ENCODE data around the gene USP15. TPM values are rescaled to one million over a fixed set of nuclear protein-coding genes. Genes with fewer than 3 reads are reported as not detected.
A peak's percentile ranks its signal among the peaks of the same experiment; 100 is the strongest.
"Not testable (repeated sequence)": the region's sequence is repeated elsewhere in the genome, so short reads cannot be mapped to it uniquely, and the experiment has no call there.

The USP15 gene
- total and polyA plus RNA-seq, 7 experiments from 2014 or later = 72.5 to 224 (median 175) TPM

DNA sequence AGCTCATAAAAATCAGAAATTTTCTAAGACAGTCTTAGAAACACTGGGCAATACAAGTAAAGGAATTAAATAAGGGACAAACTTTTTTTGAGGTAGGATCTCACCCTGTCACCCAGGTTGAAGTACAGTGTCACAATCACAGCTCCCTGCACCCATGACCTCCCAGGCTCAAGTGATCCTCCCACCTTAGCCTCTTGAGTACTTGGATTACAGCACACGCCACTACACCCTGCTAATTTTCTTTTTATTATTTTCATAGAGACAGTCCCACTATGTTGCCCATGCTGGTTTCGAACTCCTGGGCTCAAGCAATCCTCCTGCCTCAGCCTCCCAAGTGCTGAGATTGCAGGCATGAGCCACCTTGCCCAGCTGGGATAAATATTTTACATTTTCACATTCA, 90.3 kb downstream of the USP15 start:
- Mint-ChIP-seq H3K27ac (peak overlapping the region in 4 of 9 donors; percentile 11 to 50 (median 21)), H3K9me3 (peaks cover 0 to 7% (median under 1%) of the 10 kb centered on the region in 11 donors), H3K36me3 (peaks cover 7 to 34% (median 21%) of the 10 kb centered on the region in 5 donors), H3K27me3 (no peaks in the 10 kb centered on the region), H3K4me3 (no peak overlapping the region), H3K4me1 (peaks cover 14 to 54% (median 35%) of the 10 kb centered on the region in 7 donors)
- H3K4me1 ChIP-seq (ENCODE audit: control insufficient read depth in 2 of 2, insufficient read depth in 2 of 2, low read length in 2 of 2) = peaks cover 0 to 4% of the 10 kb centered on the region in 2 donors
- intact Hi-C loops (cut with micrococcal nuclease) = loop anchor here in 1 of 2 donors (2.0 kb wide), 1 partner anchor 14 kb away; no protein-coding TSS in a partner anchor
- no peaks in the 10 kb centered on the region for H3K9me3 ChIP-seq (ENCODE audit: control insufficient read depth in 2 of 3, low read length in 3 of 3)
- no peak overlapping the region for H3K27ac ChIP-seq (ENCODE audit: low read depth, low read length)
- ChIA-PET POLR2A (no interaction called here), CTCF (no interaction called here)
- no peaks in the 10 kb centered on the region for H3K27me3 ChIP-seq (ENCODE audit: control insufficient read depth in 2 of 2, insufficient read depth in 2 of 2, low read length in 2 of 2)
- H3K36me3 ChIP-seq (ENCODE audit: control insufficient read depth in 2 of 3, insufficient read depth in 3 of 3, low read length in 3 of 3) = peaks cover 0 to 6% (median 0%) of the 10 kb centered on the region in 3 experiments
- no peak overlapping the region for H3K4me3 ChIP-seq (ENCODE audit: low read length)
- ATAC-seq = no peak
- DNase-seq = no peak

DNA sequence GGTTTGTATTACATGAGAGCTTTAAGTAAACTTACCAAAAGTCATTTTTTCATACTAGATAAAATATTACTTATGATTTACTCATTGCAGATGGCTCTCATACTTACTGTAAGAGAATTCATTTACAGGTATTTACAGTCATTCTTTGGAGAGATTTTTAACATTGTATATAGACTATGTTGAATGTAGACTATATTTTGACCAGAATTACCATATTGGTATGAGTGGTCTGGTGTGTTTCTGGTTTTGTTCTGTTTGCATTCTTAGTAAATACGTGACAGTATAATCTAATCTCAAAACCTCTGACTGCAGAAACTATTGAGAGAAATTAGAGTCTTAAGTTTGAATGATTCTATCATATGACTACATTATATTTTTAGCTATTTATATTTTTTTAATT, 91.1 kb downstream of the USP15 start:
- intact Hi-C loops (cut with micrococcal nuclease) = loop anchor here in 1 of 2 donors (2.0 kb wide), 1 partner anchor 15 kb away; no protein-coding TSS in a partner anchor
- Mint-ChIP-seq H3K4me3 (no peak overlapping the region), H3K36me3 (peaks cover 4 to 34% (median 23%) of the 10 kb centered on the region in 5 donors), H3K27me3 (no peaks in the 10 kb centered on the region), H3K9me3 (peaks cover 0 to 4% (median 0%) of the 10 kb centered on the region in 11 donors), H3K4me1 (peaks cover 10 to 55% (median 33%) of the 10 kb centered on the region in 7 donors), H3K27ac (no peak overlapping the region)
- Histone ChIP-seq H3K36me3 (ENCODE audit: control insufficient read depth in 2 of 3, insufficient read depth in 3 of 3, low read length in 3 of 3) (peaks cover 0 to 3% (median 0%) of the 10 kb centered on the region in 3 experiments), H3K27ac (ENCODE audit: low read depth, low read length) (no peak overlapping the region), H3K4me1 (ENCODE audit: control insufficient read depth in 2 of 2, insufficient read depth in 2 of 2, low read length in 2 of 2) (peaks cover 0 to 4% of the 10 kb centered on the region in 2 donors), H3K27me3 (ENCODE audit: control insufficient read depth in 2 of 2, insufficient read depth in 2 of 2, low read length in 2 of 2) (no peaks in the 10 kb centered on the region), H3K4me3 (ENCODE audit: low read length) (no peak overlapping the region), H3K9me3 (ENCODE audit: control insufficient read depth in 2 of 3, low read length in 3 of 3) (no peaks in the 10 kb centered on the region)
- ATAC-seq (no peak), DNase-seq (no peak)
- CTCF ChIA-PET = no interaction called here
- POLR2A ChIA-PET = interaction anchor here (0.9 kb wide), 1 partner anchor 92 kb away, joined by 3 read pairs; no protein-coding TSS in a partner anchor

DNA sequence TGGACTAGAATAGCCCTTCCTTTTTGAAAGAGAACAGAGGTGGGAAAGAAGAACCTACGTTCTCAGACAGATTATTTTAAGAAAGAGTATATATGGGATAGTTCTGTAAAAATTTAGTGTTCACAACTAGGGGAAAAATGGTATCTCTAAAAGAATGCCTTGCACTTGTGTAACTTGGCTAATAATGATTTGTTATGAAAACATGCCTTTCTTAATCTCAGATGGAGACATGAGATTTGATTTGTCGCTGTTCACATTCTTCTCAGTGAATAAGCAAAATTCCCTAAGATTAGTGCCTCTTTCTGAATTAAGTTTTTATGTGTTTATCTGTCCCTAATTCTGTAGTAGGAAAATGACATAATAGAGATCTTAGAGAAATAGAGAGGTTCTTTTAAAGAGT, 100.8 kb downstream of the USP15 start:
- Mint-ChIP-seq H3K27me3 (no peaks in the 10 kb centered on the region), H3K36me3 (peaks cover 12 to 47% (median 41%) of the 10 kb centered on the region in 5 donors), H3K9me3 (peaks cover 0 to 17% (median 5%) of the 10 kb centered on the region in 11 donors), H3K4me1 (peaks cover 13 to 62% (median 38%) of the 10 kb centered on the region in 7 donors), H3K27ac (peak overlapping the region in 2 of 9 donors; percentile 16 to 46), H3K4me3 (no peak overlapping the region)
- Histone ChIP-seq H3K4me3 (ENCODE audit: low read length) (no peak overlapping the region), H3K36me3 (ENCODE audit: control insufficient read depth in 2 of 3, insufficient read depth in 3 of 3, low read length in 3 of 3) (peaks cover 0 to 16% (median 4%) of the 10 kb centered on the region in 3 experiments), H3K4me1 (ENCODE audit: control insufficient read depth in 2 of 2, insufficient read depth in 2 of 2, low read length in 2 of 2) (no peaks in the 10 kb centered on the region), H3K9me3 (ENCODE audit: control insufficient read depth in 2 of 3, low read length in 3 of 3) (no peaks in the 10 kb centered on the region), H3K27me3 (ENCODE audit: control insufficient read depth in 2 of 2, insufficient read depth in 2 of 2, low read length in 2 of 2) (no peaks in the 10 kb centered on the region), H3K27ac (ENCODE audit: low read depth, low read length) (no peak overlapping the region)
- intact Hi-C loops (cut with micrococcal nuclease) = loop anchor here in 1 of 2 donors (2.0 kb wide), 1 partner anchor 14 kb away; no protein-coding TSS in a partner anchor
- ATAC-seq = no peak
- POLR2A ChIA-PET = no interaction called here
- CTCF ChIA-PET = no interaction called here
- no peak for DNase-seq

DNA sequence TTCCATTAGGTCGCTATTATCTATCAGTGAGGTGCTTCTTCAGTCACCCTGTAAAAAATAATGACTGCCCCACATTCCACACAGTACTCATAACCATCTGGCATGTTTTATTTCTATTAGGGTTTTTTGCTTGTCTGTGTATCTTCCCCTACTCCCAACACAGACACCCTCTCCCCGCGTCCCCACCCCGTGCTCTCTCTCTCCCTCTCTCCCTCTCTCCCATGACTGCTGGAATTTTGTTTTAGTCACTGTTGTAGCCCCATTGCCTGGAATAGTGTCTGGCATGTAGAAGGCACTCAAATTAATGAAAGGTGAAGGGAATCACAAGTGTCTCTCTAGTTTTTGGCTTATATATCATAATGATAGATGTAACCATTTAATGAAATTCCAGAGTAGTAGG, 103.3 kb downstream of the USP15 start:
- peaks cover 0 to 16% (median 4%) of the 10 kb centered on the region in 3 experiments for H3K36me3 ChIP-seq (ENCODE audit: control insufficient read depth in 2 of 3, insufficient read depth in 3 of 3, low read length in 3 of 3)
- intact Hi-C loops (cut with micrococcal nuclease) = no loop called here
- H3K4me3 ChIP-seq (ENCODE audit: low read length) = no peak overlapping the region
- POLR2A ChIA-PET = no interaction called here
- Mint-ChIP-seq H3K27ac (peak overlapping the region in 2 of 9 donors; percentile 6 to 41), H3K36me3 (peaks cover 32 to 62% (median 60%) of the 10 kb centered on the region in 5 donors), H3K27me3 (no peaks in the 10 kb centered on the region), H3K9me3 (peaks cover 0 to 29% (median 8%) of the 10 kb centered on the region in 11 donors), H3K4me1 (peaks cover 34 to 83% (median 59%) of the 10 kb centered on the region in 7 donors), H3K4me3 (peak overlapping the region in 1 of 10 donors; percentile 8)
- ATAC-seq = no peak
- DNase-seq = no peak
- CTCF ChIA-PET = no interaction called here
- no peaks in the 10 kb centered on the region for H3K27me3 ChIP-seq (ENCODE audit: control insufficient read depth in 2 of 2, insufficient read depth in 2 of 2, low read length in 2 of 2)
- no peaks in the 10 kb centered on the region for H3K4me1 ChIP-seq (ENCODE audit: control insufficient read depth in 2 of 2, insufficient read depth in 2 of 2, low read length in 2 of 2)
- no peak overlapping the region for H3K27ac ChIP-seq (ENCODE audit: low read depth, low read length)
- H3K9me3 ChIP-seq (ENCODE audit: control insufficient read depth in 2 of 3, low read length in 3 of 3) = no peaks in the 10 kb centered on the region

DNA sequence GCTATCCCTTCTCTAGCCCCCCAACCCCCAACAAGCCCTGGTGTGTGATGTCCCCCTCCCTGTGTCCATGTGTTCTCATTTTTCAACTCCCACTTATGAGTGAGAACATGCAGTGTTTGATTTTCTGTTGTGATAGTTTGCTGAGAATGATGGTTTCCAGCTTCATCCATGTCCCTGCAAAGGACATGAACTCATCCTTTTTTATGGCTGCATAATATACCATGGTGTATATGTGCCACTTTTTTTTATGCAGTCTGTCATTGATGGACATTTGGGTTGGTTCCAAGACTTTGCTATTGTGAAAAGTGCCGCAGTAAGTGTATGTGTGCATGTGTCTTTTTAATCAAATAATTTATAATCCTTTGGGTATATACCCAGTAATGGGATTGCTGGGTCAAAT, 104.5 kb downstream of the USP15 start:
- intact Hi-C loops (cut with micrococcal nuclease); H3K27ac ChIP-seq (ENCODE audit: low read depth, low read length); DNase-seq; ATAC-seq; H3K4me3 ChIP-seq (ENCODE audit: low read length); H3K4me1 ChIP-seq (ENCODE audit: control insufficient read depth in 2 of 2, insufficient read depth in 2 of 2, low read length in 2 of 2); H3K4me3 Mint-ChIP-seq; POLR2A ChIA-PET; H3K9me3 ChIP-seq (ENCODE audit: control insufficient read depth in 2 of 3, low read length in 3 of 3); H3K27me3 ChIP-seq (ENCODE audit: control insufficient read depth in 2 of 2, insufficient read depth in 2 of 2, low read length in 2 of 2); CTCF ChIA-PET; H3K27me3 Mint-ChIP-seq: not testable (repeated sequence)
- Mint-ChIP-seq H3K4me1 (peaks cover 38 to 90% (median 65%) of the 10 kb centered on the region in 7 donors), H3K36me3 (peaks cover 34 to 66% (median 63%) of the 10 kb centered on the region in 5 donors), H3K27ac (peak overlapping the region in 1 of 9 donors; percentile 3), H3K9me3 (peaks cover 0 to 31% (median 8%) of the 10 kb centered on the region in 11 donors)
- H3K36me3 ChIP-seq (ENCODE audit: control insufficient read depth in 2 of 3, insufficient read depth in 3 of 3, low read length in 3 of 3) = peaks cover 0 to 16% (median 4%) of the 10 kb centered on the region in 3 experiments

DNA sequence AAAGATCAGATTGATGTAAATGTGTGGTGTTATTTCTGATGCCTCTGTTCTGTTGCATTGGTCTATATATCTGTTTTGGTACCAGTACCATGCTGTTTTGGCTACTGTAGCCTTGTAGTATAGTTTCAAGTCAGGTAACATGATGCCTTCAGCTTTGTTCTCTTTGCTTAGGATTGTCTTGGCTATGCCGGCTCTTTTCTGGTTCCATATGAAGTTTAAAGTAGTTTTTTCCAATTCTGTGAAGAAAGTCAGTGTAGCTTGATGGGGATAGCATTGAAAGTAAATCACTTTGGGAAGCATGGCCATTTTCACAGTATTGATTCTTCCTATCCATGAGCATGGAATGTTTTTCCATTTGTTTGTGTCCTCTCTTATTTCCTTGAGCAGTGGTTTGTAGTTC, 105.6 kb downstream of the USP15 start:
- H3K9me3 ChIP-seq (ENCODE audit: control insufficient read depth in 2 of 3, low read length in 3 of 3); H3K27me3 Mint-ChIP-seq; DNase-seq; CTCF ChIA-PET; ATAC-seq; POLR2A ChIA-PET; H3K27me3 ChIP-seq (ENCODE audit: control insufficient read depth in 2 of 2, insufficient read depth in 2 of 2, low read length in 2 of 2); intact Hi-C loops (cut with micrococcal nuclease); H3K4me1 ChIP-seq (ENCODE audit: control insufficient read depth in 2 of 2, insufficient read depth in 2 of 2, low read length in 2 of 2); H3K27ac ChIP-seq (ENCODE audit: low read depth, low read length); H3K4me3 ChIP-seq (ENCODE audit: low read length): not testable (repeated sequence)
- Mint-ChIP-seq H3K4me1 (peaks cover 45 to 93% (median 73%) of the 10 kb centered on the region in 7 donors), H3K4me3 (peak overlapping the region in 3 of 10 donors; percentile 9 to 55 (median 10)), H3K9me3 (peaks cover 0 to 31% (median 8%) of the 10 kb centered on the region in 11 donors), H3K27ac (peak overlapping the region in 2 of 9 donors; percentile 47 to 70), H3K36me3 (peaks cover 34 to 75% (median 65%) of the 10 kb centered on the region in 5 donors)
- peaks cover 0 to 22% (median 4%) of the 10 kb centered on the region in 3 experiments for H3K36me3 ChIP-seq (ENCODE audit: control insufficient read depth in 2 of 3, insufficient read depth in 3 of 3, low read length in 3 of 3)

Data from naive thymus-derived CD4-positive, alpha-beta T cell (primary cell).